ENCODE measurements around the gene LIME1.

The LIME1 gene

DNA sequence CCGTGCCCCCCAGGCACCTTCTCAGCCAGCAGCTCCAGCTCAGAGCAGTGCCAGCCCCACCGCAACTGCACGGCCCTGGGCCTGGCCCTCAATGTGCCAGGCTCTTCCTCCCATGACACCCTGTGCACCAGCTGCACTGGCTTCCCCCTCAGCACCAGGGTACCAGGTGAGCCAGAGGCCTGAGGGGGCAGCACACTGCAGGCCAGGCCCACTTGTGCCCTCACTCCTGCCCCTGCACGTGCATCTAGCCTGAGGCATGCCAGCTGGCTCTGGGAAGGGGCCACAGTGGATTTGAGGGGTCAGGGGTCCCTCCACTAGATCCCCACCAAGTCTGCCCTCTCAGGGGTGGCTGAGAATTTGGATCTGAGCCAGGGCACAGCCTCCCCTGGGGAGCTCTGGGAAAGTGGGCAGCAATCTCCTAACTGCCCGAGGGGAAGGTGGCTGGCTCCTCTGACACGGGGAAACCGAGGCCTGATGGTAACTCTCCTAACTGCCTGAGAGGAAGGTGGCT is 39.1 kb upstream of the LIME1 start:
- no peak for DNase-seq

DNA sequence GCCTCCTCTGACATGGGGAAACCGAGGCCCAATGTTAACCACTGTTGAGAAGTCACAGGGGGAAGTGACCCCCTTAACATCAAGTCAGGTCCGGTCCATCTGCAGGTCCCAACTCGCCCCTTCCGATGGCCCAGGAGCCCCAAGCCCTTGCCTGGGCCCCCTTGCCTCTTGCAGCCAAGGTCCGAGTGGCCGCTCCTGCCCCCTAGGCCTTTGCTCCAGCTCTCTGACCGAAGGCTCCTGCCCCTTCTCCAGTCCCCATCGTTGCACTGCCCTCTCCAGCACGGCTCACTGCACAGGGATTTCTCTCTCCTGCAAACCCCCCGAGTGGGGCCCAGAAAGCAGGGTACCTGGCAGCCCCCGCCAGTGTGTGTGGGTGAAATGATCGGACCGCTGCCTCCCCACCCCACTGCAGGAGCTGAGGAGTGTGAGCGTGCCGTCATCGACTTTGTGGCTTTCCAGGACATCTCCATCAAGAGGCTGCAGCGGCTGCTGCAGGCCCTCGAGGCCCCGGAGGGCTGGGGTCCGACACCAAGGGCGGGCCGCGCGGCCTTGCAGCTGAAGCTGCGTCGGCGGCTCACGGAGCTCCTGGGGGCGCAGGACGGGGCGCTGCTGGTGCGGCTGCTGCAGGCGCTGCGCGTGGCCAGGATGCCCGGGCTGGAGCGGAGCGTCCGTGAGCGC is 38.5 kb upstream of the LIME1 start:
- no peak for DNase-seq

DNA sequence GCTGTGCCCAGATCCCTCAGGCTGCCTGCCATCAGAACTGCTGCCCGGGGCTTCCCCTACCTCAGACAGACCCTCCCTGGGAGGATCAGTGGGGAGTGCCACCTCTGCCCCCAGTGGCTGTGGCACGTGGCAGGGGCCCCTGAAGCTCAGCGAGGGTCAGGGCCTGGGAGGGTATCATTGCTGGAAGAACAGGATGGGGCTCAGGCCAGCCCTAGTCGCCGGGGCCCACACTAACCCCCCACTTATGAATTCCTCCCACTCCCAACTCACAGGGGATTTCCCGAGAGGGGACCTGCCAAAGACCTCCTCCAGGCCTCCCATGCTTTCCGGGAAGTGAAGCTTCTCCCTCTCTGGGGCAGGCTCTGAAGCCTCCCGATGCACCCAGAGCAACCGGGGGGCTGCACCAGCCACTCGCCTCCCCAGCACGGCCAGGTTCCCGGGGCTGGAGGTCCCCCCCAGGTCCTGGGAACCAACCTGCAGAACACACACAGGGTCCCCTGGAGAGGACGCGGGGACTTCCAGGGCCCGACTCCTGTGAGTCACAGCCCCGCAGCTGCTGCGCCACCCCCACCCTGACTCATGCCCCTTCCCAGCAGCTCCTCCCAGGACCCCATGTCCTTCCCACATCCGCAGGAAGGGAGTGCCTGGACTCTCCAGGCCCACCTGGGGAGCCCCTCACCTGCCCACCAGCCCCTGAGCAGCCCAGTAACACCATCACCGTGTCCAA is 37.6 kb upstream of the LIME1 start:
- DNase-seq: peak; percentile 61

DNA sequence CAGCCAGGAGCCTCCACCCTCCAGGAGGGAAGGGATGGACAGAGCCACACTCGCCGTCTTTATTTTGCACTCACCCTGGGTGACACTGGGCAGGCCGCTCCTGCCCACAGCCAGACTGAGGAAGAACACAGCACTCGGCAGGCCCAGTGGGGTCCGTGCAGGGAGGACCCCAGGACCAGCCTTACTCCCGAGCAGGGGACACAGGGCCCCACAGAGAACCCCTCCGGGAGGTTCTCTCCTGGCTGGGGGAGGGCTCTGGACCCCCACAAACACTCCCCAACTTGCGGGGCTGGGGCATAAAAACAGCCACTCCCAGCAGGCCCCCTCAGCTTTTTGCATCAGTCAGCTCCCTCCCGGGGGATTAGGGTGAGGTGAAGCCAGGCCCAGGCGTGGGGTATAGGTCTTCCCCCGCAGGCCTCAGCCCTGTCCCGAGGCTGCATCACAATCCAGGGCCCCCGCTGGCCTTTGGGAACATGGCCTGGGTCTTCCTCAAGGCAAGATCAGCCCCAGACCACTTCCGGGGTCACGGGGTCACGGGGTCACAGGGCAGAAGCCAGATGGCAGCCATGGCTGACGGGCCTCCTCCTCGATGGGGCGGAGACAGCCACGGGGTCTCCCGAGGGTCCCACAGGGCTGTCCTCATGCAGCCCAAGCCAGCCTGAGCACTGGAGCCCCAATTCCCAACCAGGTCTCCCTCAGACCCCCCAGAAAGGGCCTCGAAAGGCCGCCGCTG is 36.8 kb upstream of the LIME1 start:
- DNase-seq: no peak

DNA sequence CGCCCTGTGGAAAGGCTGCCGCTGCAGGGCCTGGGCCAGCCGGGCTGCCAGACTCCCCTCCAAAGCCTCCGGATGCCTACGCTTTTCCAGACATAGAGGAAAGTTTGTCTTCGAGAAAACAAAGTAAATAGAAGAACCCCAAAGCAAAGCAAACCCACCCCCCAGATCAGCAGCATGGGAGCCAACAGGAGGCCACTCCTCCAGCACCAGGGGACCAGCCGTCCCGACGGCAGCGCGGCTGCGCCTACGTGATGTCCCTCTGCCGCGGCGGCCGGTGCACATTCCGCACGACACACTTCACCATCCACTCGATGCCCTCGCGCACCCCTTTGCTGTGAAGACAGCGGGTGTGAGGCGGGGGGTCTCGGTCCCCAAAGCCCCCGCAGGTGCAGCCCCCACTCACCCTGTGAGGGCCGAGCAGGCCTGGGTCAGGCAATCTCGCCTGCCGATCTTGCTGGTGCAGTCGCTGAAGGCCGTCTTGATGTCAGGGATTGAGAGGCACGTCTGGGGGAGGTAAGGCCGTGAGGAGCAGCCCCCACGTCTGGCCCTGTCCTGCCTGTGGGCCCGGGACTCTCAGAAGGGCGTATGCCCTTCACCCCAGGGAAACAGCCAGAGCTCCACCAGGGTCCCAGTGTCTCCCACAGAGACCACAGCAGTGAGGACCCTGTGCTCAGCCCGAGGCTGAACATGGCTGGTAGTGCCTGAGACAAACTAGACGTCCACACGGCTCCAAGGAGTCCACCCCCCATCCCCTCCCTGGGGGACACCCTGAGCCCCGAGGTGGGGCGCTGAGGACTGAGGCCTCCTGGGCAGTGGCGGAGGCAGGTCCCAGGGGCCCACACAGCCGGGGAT is 36.0 kb upstream of the LIME1 start:
- DNase-seq: no peak

DNA sequence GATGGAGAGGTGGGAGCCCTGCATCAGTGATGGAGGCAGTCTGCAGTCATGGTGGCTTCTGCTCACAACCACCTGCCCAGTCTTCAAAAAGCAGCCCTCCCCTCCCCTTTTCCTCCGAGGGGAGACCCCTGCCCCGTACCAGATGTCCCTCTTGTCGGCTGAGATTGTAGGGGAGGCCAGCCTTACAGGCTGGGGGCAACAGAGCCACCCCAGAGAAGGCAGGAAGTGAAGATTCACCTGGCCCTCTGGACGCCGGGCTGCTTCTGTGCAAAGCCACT is 35.5 kb upstream of the LIME1 start:
- no peak for DNase-seq

DNA sequence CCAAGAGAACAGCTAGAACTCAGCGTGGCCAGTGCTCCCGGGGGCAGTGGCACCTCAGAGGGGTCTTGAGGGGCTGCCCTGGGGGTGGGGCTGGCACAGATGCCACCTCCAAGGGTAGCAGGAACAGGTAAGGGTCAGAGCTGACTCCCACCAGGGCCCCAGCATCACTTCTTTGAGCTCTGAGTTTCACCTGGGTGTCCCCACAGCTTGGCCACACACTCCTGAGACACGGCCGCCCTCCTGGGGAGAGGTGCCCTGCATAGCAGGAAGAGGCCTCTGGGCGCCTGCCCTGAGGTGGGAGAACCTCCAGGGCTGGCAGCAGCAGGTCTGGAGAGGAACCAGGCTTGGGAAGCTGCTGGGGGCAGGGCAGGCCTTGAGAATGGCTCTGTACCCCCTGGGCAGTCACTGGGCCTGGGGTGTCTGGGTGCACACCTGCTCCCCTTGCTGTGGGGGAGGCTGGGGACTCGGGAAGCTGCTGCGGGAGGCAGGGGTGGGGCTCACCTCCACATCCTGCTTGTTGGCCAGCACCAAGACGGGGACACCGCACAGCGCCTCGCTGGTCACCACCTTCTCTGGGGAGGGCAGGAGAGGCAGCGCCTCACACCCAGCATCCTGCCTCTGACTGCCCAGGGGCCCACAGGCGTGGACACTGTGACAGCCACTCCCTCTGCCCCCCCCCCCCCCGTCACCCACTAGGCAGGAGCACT is 35.0 kb upstream of the LIME1 start:
- no peak for DNase-seq

DNA sequence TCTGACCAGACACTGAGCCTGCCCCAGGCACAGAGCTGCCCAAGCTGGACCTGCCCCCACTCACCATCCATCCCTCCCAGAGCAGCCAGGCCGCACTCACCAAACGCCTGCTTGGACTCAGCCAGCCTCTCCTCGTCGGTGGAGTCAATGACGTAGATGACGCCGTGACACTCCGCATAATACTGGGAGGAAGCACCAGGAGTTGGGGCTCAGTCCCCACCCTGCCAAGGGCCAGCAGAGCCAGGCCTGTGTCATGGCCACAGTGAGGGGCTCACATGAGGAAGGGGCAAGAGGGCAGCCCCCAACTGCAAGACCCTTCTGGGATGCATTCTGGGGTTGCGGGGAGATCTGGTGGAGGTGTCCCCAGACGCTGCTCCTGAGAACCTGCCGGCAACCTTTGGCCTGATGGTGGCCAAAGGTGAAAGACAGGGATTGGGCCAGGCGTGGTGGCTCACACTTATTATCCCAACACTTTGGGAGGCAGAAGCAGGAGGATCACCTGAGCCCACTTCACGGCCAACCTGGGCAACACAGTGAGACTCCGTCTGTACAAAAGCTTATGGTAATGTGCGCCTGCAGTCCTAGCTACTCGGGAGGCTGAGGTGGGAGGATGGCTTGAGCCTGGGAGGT is 34.3 kb upstream of the LIME1 start:
- no peak for DNase-seq

DNA sequence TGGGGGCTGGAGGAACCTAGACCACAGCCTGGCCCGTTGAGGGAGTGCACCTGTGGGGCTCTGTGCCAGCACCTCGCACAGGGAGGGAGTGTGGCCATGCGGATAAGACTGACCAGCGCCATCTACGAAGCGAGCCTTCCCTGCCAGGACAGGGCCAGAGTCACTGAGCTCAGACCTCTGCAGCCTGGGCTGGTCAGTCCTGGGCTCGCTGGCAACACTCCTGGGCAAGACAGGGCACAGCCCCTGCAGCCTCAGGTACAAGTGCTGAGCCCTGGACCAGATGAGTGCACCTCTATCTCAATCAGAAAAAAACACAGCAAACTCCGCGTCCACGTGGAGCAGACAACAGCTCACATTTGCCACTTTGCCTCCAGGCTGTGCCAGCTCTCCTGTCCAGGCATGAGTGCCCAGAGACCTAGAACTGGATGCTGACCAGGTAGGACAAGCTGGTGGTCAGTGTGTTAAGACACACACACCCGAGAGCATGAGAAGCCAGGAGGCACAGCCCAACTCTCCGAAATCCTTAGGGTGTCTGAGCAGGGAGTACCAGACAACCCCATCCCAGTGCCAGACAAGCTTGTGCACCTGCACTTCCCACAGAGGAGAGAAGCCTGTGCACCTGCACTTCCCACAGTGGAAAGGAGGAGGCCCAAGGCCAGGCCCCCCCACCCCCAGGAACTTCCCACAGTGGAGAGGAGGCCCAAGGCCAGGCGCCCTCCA is 33.6 kb upstream of the LIME1 start:
- DNase-seq: no peak

DNA sequence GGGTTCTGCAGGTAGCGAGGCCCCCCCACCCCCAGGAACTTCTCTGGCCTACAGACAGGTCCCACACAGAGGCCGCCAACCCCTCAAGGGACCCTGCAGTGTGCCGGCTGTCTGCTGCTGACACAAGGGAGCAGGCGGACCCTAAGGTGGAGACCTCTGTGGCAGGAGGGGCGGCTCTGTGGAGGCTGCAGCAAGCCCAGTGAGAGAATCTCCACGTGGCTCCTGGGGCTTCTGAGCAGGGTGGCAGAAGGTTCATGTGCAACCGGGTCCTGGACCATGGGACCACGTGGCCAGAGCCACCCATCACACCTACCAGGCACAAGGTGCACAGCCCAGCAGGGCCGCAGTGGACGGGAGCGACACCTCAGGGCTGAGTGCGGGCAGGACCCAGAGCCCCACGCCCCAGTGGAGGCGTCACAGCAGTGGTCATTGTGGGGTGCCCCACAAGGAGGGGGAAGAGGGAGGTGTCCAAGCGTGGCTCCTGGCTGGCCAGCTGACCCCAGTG is 32.9 kb upstream of the LIME1 start:
- DNase-seq: no peak

DNA sequence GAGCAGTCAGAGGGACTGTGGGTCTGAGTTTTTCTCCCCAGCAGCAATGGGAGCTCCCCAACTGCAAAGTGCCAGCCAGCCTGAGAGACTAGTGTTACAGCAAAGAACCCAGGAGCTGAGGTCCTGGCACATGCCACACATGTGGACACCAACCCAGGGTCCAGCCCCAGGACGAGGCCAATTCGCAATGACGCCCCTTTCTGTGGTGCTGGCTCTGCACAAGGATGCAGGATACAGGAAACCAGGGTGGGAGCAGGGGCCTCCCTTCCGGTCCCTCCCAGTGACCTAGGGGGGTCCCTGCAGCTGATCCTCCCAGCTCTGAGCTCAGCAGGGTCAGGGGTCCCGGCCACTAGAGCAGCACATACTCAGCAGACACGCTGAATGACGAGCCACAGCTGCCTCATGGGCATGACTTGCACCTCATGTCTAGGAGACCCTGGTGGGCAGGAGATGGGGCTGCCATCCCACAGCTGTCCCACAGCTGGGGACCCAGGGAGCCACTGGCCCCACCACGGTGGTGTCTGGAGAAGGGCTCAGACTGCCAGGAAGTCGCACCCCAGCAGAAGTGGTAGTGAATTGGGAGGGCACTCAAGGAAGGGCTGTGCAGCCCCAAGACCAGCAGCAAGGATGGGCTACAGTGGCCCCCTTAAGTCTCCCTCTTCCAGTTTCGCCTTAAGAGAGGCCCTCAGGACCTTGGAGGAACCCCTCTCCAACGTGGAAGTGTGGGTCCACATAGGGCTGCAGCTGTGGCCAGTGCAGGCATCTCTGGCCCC is 32.3 kb upstream of the LIME1 start:
- no peak for DNase-seq

DNA sequence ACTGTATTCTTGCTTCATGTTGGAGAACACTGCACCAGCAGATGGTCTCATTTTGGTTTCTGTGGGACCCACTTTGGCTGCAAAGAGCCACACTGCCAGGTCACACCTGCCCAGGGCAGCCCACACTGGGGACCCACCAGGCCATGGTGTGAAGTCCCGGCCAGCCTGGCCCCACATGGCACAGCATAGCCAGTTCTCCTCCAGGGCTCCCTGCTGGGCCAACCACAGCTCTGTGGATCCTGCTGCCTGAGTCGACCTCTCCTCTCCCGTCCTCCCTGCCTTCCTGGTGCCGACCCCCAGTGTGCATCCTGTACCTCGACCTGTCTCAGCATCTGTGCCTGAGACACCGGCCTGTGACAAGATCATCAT is 31.7 kb upstream of the LIME1 start:
- no peak for DNase-seq

DNA sequence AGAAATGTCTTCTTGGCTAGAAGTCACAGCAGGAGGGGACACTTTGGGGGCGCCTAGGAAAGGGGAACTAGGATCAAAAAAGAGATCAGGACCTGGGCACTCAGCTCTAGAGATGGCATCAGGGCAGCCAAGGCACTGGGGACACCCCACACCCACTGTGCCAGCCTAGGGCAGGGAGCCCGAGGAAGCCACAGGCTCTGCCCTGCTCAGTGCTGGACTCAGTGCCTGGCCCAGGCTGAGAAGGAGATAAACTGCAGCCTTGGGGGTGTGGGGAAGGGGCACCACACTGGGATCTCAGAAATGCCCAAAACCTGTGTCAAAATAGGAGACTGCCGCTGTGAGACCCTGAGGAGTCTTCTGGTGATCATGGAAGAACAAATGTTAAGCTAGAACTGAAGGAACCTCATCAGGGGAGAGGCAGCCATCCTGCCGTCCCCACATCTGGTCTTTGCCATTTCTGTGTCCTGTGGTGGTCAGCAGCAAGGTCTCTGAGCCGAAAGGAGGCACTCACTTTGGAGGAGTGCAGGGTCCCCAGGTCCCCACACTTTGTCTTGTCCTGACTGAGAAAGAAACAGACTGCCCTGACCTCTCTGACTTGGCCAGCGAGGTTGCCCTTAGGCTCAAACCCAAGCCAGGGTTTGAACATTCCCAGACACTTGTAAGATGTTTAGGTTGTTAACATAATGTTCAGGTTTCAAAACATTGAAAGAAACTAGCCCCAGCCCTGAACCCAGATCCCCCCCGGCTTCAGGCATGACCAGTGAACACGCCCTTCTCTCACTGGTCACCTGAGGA is 31.0 kb upstream of the LIME1 start:
- DNase-seq: no peak

DNA sequence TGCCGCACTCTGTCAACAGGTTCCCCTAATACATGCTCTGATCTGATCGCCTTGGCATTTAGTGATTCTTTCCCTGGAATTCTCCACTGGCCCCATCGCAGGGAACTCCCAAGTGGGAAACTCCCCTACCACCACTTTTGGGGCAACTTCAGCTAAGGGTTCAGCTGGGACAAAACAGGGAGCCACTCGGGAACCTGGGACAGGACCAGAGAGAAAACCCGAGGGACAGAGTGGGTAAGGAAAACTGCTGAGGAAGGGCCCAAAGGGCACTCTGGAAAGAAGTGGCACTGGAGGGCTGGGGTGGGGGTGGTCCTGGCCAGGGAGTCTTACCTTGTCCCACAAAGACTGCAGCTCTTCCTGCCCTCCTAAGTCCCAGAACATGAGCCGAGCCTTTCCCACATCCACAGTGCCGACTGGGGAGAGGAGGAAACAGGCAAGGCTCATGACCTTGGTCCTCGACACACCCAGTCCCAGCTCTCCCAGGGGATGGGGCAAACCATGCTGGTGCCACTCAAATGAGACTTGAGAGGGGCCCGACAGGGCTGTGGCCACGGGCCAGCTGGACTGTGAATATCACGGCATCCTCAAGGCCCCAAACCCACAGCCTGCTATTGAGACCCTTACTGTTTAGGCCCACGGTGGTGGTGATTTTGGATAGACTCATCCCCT is 30.3 kb upstream of the LIME1 start:
- DNase-seq: no peak

DNA sequence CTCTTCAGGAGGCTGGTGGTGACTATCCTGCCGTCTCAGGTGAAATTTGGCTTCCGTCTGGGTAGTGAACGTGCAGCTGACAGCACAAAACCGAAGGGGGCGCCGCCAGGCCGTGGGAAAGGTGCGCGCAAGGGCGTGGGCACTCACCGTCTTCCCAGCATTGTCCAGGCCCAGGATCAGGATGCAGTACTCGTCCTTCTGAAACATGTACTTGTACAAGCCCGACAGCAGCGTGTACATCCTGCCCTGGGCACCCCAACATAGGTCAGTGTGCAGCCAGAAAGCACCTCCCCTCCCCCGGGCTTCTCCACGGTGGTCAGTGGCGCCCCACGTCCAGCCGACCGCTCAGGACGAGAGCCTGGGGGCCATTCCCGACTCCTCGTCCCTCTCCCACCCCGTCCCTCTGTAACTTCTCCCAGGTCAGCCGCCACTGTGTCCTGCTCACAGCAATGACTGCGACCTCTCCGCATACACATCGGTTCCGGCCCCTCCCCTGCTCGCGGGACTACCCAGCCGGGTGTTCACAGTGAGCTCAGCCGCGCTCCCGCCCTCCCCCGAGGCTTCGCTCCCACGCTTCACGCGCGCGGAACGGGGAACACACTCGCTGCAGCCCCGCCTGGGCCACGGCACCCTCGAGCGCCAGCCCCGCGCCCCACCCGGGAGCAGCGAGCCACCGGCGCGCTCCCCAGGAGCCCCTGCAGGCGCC is 29.5 kb upstream of the LIME1 start:
- DNase-seq: peak; percentile 72

DNA sequence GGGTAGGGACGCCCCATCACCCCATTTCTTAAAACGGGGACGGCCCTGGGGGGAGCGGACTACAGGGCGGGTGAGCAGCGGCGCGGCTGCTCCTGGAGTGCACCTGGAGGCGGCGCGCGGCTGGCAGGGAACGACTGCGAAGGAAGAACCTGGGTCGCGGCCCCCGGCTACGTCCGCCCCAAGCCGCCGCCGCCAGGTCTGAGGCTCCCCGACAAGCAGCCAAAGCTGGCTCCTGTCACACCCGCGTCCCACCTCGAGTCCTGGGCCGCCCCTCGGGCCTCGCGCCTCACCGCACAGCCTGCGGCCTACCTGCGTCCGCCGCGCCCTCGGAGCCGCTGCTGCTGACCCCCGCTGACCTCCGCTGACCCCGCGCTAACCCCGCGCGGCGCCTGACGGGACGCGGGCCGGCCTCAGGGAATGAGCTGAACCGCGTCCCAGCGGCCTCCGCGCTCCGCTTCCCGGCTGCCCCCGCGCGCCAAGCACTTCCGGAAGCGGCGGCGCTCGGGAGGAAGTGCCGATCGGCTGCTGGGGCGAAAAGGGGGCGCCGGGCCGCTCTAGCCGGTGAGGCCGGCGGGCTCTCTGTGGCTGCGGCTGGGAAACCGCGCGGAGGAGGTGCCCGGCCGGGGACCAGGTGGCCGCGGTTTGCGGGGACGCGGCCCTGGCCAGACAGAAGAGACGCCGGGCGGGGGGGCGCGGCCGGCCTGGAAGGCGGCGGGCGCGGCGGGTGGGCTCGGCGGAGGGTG is 28.7 kb upstream of the LIME1 start, which contains the start of the genes ARFRP1 and ZGPAT:
ARFRP1 (minus strand) TSS at position 419 of the 743 bp plus-strand sequence. CDS start 885 bp downstream, outside the sequence.
ZGPAT (plus strand) TSS at position 482 of the 743 bp plus-strand sequence. CDS start 542 bp downstream, outside the sequence.
- DNase-seq: peak; percentile 93

Data from activated CD4-positive, alpha-beta T cell treated with anti-CD3 and anti-CD28 coated beads, Interleukin-2, Interleukin-6, amounts not matched to agents 100 ng/mL and 50 ng/mL, durations not matched to agents 16 hours and 8 hours (primary cell).